ENCODE data around the gene NIN. TPM values are rescaled to one million over a fixed set of nuclear protein-coding genes. Genes with fewer than 3 reads are reported as not detected.

Gene NIN
- total RNA-seq, 1 experiment from 2014 or later, result 36.5 TPM

DNA sequence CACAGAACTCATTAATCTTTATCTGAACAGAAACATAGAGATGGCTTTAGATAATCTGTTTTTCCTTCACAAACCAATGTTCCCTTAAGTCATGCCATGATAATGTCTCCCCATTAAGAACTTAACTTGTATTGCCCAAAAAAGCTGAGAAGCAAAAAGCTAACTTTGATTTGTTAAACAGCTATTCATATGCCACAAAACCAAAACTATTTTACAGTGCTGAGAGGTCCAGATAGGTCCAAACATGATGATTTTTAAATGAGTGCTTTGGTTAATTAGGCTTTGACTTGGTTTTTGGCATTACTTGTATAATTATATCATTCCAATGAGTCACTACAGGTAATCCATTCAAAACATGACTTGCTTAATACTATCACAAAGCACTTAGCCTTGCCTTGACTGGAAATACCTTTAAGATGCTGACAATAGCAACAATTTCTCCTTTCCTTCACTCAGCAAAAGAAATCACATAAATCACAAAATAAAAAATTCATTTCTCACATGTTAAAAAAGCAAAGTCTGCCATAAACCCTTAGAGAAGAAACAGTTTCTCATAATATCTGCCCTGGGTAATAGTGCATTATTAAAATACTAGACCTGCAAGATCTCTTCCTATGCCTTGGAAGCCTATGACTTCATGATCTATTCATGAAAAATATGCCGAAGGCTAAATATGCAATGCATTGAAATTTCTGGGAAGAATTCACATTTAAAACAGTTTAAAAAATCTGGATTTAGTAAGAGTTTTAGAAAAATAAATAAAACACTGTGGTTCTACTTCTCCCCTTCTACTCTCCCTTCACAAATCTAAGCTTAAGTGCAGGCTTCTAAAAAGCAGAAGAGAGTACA lies 110.8 kb downstream of the NIN start:
- intact Hi-C loops (cut with micrococcal nuclease; ENCODE audit: unreplicated experiment), result no loop called here
- Histone ChIP-seq H2AFZ (no peak overlapping the region), H3K4me2 (no peak overlapping the region), H3K27ac (no peak overlapping the region), H3F3A (ENCODE audit: insufficient read depth, low read depth) (no peaks in the 10 kb centered on the region; the same call in 1 of the 2 replicates), H3K36me3 (ENCODE audit: low read depth) (peaks cover 4% of the 10 kb centered on the region; the same call in 1 of the 2 replicates), H3K4me1 (replicated peaks; ENCODE audit: insufficient read depth) (no peaks in the 10 kb centered on the region), H3K4me3 (no peak overlapping the region), H3K9me3 (ENCODE audit: insufficient read depth, low read depth) (no peaks in the 10 kb centered on the region), H3K9me2 (ENCODE audit: insufficient read depth) (no peaks in the 10 kb centered on the region), H4K20me1 (ENCODE audit: insufficient read depth) (no peaks in the 10 kb centered on the region), H3K79me2 (ENCODE audit: low read depth) (no peaks in the 10 kb centered on the region), H3K27me3 (ENCODE audit: insufficient read depth, low read depth) (no peaks in the 10 kb centered on the region)
- BruUV-seq (replicated peaks), result no TSS peak
- DNase-seq, result no peak
- CTCF ChIA-PET, result interaction anchor here (0.6 kb wide), 1 partner anchor 9 kb away, joined by 3 read pairs; no protein-coding TSS in a partner anchor
- POLR2A ChIA-PET (ENCODE audit: unreplicated experiment), result no interaction called here
- TF ChIP-seq, protein P1, sequence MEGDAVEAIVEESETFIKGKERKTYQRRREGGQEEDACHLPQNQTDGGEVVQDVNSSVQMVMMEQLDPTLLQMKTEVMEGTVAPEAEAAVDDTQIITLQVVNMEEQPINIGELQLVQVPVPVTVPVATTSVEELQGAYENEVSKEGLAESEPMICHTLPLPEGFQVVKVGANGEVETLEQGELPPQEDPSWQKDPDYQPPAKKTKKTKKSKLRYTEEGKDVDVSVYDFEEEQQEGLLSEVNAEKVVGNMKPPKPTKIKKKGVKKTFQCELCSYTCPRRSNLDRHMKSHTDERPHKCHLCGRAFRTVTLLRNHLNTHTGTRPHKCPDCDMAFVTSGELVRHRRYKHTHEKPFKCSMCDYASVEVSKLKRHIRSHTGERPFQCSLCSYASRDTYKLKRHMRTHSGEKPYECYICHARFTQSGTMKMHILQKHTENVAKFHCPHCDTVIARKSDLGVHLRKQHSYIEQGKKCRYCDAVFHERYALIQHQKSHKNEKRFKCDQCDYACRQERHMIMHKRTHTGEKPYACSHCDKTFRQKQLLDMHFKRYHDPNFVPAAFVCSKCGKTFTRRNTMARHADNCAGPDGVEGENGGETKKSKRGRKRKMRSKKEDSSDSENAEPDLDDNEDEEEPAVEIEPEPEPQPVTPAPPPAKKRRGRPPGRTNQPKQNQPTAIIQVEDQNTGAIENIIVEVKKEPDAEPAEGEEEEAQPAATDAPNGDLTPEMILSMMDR (conservative IDR thresholded peaks at IDR 0.05), result no peak
- TF ChIP-seq EZH2 (IDR thresholded peaks at IDR 0.05; ENCODE audit: low read depth), result no peak

DNA sequence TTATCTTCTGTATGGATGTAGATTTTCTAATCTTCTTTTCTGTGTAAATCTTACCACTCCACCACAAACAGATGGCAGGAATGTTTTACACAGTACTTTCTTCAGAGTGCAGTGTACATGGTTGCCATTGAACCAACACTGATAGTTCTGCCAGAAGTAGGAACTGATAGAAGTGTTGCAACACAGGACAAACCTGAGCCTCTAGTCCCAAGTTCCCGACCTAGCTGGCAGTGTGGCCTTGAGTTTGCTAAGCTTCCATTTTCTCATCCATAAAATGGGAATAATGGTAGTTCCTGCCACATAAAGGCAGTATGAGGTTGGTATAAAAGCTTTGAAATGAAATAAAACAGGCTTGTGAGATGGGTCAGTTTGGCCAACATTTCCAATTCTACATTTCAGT lies 112.0 kb downstream of the NIN start:
- TF ChIP-seq EZH2 (IDR thresholded peaks at IDR 0.05; ENCODE audit: low read depth), result no peak
- TF ChIP-seq, protein P1 (conservative IDR thresholded peaks at IDR 0.05), result no peak
- Histone ChIP-seq H3F3A (ENCODE audit: insufficient read depth, low read depth) (no peaks in the 10 kb centered on the region; the same call in 1 of the 2 replicates), H3K27me3 (ENCODE audit: insufficient read depth, low read depth) (no peaks in the 10 kb centered on the region), H3K9me2 (ENCODE audit: insufficient read depth) (no peaks in the 10 kb centered on the region), H3K36me3 (ENCODE audit: low read depth) (no peaks in the 10 kb centered on the region), H3K4me3 (no peak overlapping the region), H3K79me2 (ENCODE audit: low read depth) (no peaks in the 10 kb centered on the region), H3K4me1 (replicated peaks; ENCODE audit: insufficient read depth) (no peaks in the 10 kb centered on the region), H3K27ac (no peak overlapping the region), H3K9me3 (ENCODE audit: insufficient read depth, low read depth) (no peaks in the 10 kb centered on the region), H3K4me2 (no peak overlapping the region), H4K20me1 (ENCODE audit: insufficient read depth) (no peaks in the 10 kb centered on the region), H2AFZ (no peak overlapping the region)
- BruUV-seq (replicated peaks), result no TSS peak
- intact Hi-C loops (cut with micrococcal nuclease; ENCODE audit: unreplicated experiment), result no loop called here
- no peak for DNase-seq
- ChIA-PET POLR2A (ENCODE audit: unreplicated experiment) (no interaction called here), CTCF (no interaction called here)

DNA sequence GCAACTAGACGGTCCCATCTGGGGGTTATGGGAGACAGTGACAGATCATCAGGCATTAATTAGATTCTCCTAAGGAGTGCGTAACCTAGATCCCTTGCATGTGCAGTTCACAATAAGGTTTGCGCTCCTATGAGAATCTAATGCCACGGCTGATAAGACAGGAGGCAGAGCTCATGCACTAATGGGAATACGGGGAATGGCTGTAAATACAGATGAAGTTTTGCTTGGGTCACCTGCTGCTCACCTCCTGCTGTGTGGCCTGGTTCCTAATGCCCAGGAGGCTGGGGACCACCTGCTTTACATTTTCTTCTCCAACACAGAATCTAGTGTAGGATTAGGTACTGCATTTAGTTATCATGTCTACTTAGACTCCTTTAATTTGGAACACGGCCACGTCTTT lies 113.2 kb downstream of the NIN start:
- Histone ChIP-seq H3K27me3 (ENCODE audit: insufficient read depth, low read depth) (no peaks in the 10 kb centered on the region), H2AFZ (no peak overlapping the region), H3K9me3 (ENCODE audit: insufficient read depth, low read depth) (no peaks in the 10 kb centered on the region), H3K4me1 (replicated peaks; ENCODE audit: insufficient read depth) (no peaks in the 10 kb centered on the region), H3K4me2 (no peak overlapping the region), H4K20me1 (ENCODE audit: insufficient read depth) (no peaks in the 10 kb centered on the region), H3K79me2 (ENCODE audit: low read depth) (no peaks in the 10 kb centered on the region), H3K9me2 (ENCODE audit: insufficient read depth) (no peaks in the 10 kb centered on the region), H3K4me3 (no peak overlapping the region), H3F3A (ENCODE audit: insufficient read depth, low read depth) (no peaks in the 10 kb centered on the region; the same call in 1 of the 2 replicates), H3K27ac (no peak overlapping the region), H3K36me3 (ENCODE audit: low read depth) (no peaks in the 10 kb centered on the region)
- POLR2A ChIA-PET (ENCODE audit: unreplicated experiment), result no interaction called here
- no peak for DNase-seq
- CTCF ChIA-PET, result no interaction called here
- no peak for TF ChIP-seq EZH2 (IDR thresholded peaks at IDR 0.05; ENCODE audit: low read depth)
- TF ChIP-seq, protein P1 (conservative IDR thresholded peaks at IDR 0.05), result no peak
- no TSS peak for BruUV-seq (replicated peaks)
- intact Hi-C loops (cut with micrococcal nuclease; ENCODE audit: unreplicated experiment), result no loop called here
